ENCODE results near the gene PEMT. TPM values are rescaled to one million over a fixed set of nuclear protein-coding genes. Genes with fewer than 3 reads are reported as not detected.

PEMT gene
- total RNA-seq, 1 experiment from 2014 or later = 29.5 TPM

DNA sequence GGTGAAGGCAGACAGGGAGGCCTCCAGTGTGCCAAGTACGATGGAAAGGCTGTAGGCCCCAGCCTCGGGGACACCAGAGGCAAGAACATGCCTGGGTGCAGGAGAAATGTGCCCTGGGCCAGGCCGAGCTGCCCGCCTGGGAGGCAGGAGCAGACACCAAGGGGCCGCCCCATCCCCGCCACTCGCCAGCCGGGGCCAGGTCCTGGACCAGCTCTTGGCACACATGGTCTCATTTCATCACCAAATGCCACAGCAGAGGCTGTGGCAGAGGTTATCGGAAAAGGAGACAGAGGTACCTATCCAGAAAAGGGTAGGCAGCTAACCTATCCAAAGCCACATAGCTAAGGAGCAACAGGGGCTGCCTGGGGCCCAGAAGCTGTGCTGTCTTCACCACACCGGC, 31.3 kb downstream of the PEMT start:
- Mint-ChIP-seq H3K36me3 (ENCODE audit: insufficient read depth, unreplicated experiment) (no peaks in the 10 kb centered on the region), H3K4me1 (ENCODE audit: low read depth, unreplicated experiment) (no peaks in the 10 kb centered on the region), H3K27ac (ENCODE audit: unreplicated experiment) (no peak overlapping the region), H3K9me3 (ENCODE audit: unreplicated experiment) (no peaks in the 10 kb centered on the region), H3K27me3 (ENCODE audit: insufficient read depth, unreplicated experiment) (no peaks in the 10 kb centered on the region), H3K4me3 (ENCODE audit: unreplicated experiment) (no peak overlapping the region)
- DNase-seq = no peak
- Histone ChIP-seq H3K4me1 (no peaks in the 10 kb centered on the region), H3K9me3 (no peaks in the 10 kb centered on the region), H3K4me3 (ENCODE audit: low read depth, low read length) (no peak overlapping the region), H3K27me3 (replicated peaks; ENCODE audit: control insufficient read depth, insufficient read depth, low read length) (no peaks in the 10 kb centered on the region), H3K36me3 (ENCODE audit: control insufficient read depth, insufficient read depth, low read length) (no peaks in the 10 kb centered on the region; the same call in 1 of the 2 replicates)
- CTCF ChIA-PET = no interaction called here
- POLR2A ChIA-PET = no interaction called here
- no peak for TF ChIP-seq CTCF (IDR thresholded peaks at IDR 0.05; ENCODE audit: insufficient read depth in 1 of 2, low read depth in 1 of 2, low read length in 1 of 2, severe bottlenecking in 1 of 2, unreplicated experiment in 1 of 2)
- intact Hi-C loops (cut with micrococcal nuclease; ENCODE audit: unreplicated experiment) = no loop called here
- BruUV-seq (replicated peaks) = no TSS peak

DNA sequence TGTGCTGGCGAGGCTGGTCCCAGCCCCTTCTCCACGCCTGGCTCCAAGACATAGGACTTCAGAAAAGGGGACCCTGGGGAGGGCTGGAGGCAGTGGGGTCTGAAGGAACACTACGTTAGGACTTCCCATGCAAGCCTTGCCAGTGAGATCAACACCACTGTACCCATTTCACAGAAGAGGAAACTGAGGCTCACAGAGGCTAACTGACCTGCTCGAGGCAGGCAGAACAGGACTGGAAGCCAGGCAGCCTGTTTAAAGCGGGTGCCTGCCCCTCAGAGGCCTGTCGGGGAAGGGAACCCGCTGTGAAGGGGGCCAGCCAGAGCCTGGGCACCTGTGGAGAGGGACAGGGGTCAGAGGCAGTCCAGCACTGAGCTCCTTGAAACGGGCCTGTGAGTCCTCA, 32.3 kb downstream of the PEMT start:
- H3K9me3 Mint-ChIP-seq (ENCODE audit: unreplicated experiment) = no peaks in the 10 kb centered on the region
- no peaks in the 10 kb centered on the region for H3K27me3 Mint-ChIP-seq (ENCODE audit: insufficient read depth, unreplicated experiment)
- H3K4me1 ChIP-seq = no peaks in the 10 kb centered on the region
- H3K4me3 Mint-ChIP-seq (ENCODE audit: unreplicated experiment) = no peak overlapping the region
- no peaks in the 10 kb centered on the region for H3K36me3 ChIP-seq (ENCODE audit: control insufficient read depth, insufficient read depth, low read length)
- TF ChIP-seq CTCF (IDR thresholded peaks at IDR 0.05; ENCODE audit: insufficient read depth in 1 of 2, low read depth in 1 of 2, low read length in 1 of 2, severe bottlenecking in 1 of 2, unreplicated experiment in 1 of 2) = no peak
- no peaks in the 10 kb centered on the region for H3K27me3 ChIP-seq (replicated peaks; ENCODE audit: control insufficient read depth, insufficient read depth, low read length)
- no peak for DNase-seq
- H3K4me1 Mint-ChIP-seq (ENCODE audit: low read depth, unreplicated experiment) = no peaks in the 10 kb centered on the region
- no peak overlapping the region for H3K4me3 ChIP-seq (ENCODE audit: low read depth, low read length)
- BruUV-seq (replicated peaks) = no TSS peak
- intact Hi-C loops (cut with micrococcal nuclease; ENCODE audit: unreplicated experiment) = no loop called here
- no peaks in the 10 kb centered on the region for H3K9me3 ChIP-seq
- no peaks in the 10 kb centered on the region for H3K36me3 Mint-ChIP-seq (ENCODE audit: insufficient read depth, unreplicated experiment)
- H3K27ac Mint-ChIP-seq (ENCODE audit: unreplicated experiment) = no peak overlapping the region
- ChIA-PET POLR2A (no interaction called here), CTCF (no interaction called here)

GRCh38 chr17:17558431-17558830, 33.1 kb downstream of the PEMT start:
- Histone ChIP-seq H3K27me3 (replicated peaks; ENCODE audit: control insufficient read depth, insufficient read depth, low read length) (no peaks in the 10 kb centered on the region), H3K4me3 (ENCODE audit: low read depth, low read length) (no peak overlapping the region), H3K9me3 (no peaks in the 10 kb centered on the region), H3K4me1 (no peaks in the 10 kb centered on the region), H3K36me3 (ENCODE audit: control insufficient read depth, insufficient read depth, low read length) (no peaks in the 10 kb centered on the region)
- no peak for DNase-seq
- Mint-ChIP-seq H3K4me1 (ENCODE audit: low read depth, unreplicated experiment) (no peaks in the 10 kb centered on the region), H3K27ac (ENCODE audit: unreplicated experiment) (no peak overlapping the region), H3K4me3 (ENCODE audit: unreplicated experiment) (no peak overlapping the region), H3K36me3 (ENCODE audit: insufficient read depth, unreplicated experiment) (no peaks in the 10 kb centered on the region), H3K9me3 (ENCODE audit: unreplicated experiment) (no peaks in the 10 kb centered on the region), H3K27me3 (ENCODE audit: insufficient read depth, unreplicated experiment) (no peaks in the 10 kb centered on the region)
- intact Hi-C loops (cut with micrococcal nuclease; ENCODE audit: unreplicated experiment) = no loop called here
- BruUV-seq (replicated peaks) = no TSS peak
- TF ChIP-seq CTCF (IDR thresholded peaks at IDR 0.05; ENCODE audit: insufficient read depth in 1 of 2, low read depth in 1 of 2, low read length in 1 of 2, severe bottlenecking in 1 of 2, unreplicated experiment in 1 of 2) = no peak
- ChIA-PET CTCF (interaction anchor here (1.0 to 1.5 kb wide), 2 partner anchors 34 to 61 kb away, joined by 4 read pairs; no protein-coding TSS in a partner anchor), POLR2A (no interaction called here)
